K562 (cell line): Measurements from ENCODE around the gene EMC1. TPM values are rescaled to one million over a fixed set of nuclear protein-coding genes. Genes with fewer than 3 reads are reported as not detected.

ENCODE experiments used
- ATF3 ChIP-seq, 2 experiments: fragments of 450-650 bp in 1 of 2; sonication (generic) in 1 of 2; formaldehyde crosslinking in 1 of 2; IDR thresholded peaks in 1 of 2; conservative IDR thresholded peaks in 1 of 2; 2 replicates each; pipeline versions ENCODE4 v1.6.1 to v1.8.1; 2016 to 2023; ENCODE audit warnings: mild to moderate bottlenecking in 2 of 2, moderate library complexity in 2 of 2, inconsistent platforms in 1 of 2, missing genetic modification reagents in 1 of 2
- BCLAF1 ChIP-seq, 2 experiments: fragments of 450-650 bp in 1 of 2; IDR thresholded peaks; 2 replicates each; pipeline ENCODE4 v1.6.1; 2011 to 2017; ENCODE audit warnings: low read depth in 2 of 2, antibody characterized with exemption in 1 of 2, borderline replicate concordance in 1 of 2, low read length in 1 of 2, mild to moderate bottlenecking in 1 of 2, mixed read lengths in 1 of 2; ENCODE audit not compliant: control insufficient read depth in 1 of 2
- CHD1 ChIP-seq: fragments of 200-600 bp; sonication (generic); IDR thresholded peaks from one replicate; pipeline ENCODE4 v1.6.1; 2012; ENCODE audit warnings: mild to moderate bottlenecking, moderate library complexity, low read length, inconsistent platforms
- GABPB2 ChIP-seq: fragments of 250-450 bp; sonication (Bioruptor Pico); conservative IDR thresholded peaks from 2 replicates; pipeline ENCODE4 v1.5.1; 2021; ENCODE audit warnings: mild to moderate bottlenecking
- GATA2 ChIP-seq: sonication (generic); formaldehyde crosslinking; IDR thresholded peaks from 2 replicates; pipeline ENCODE4 v1.4.0; 2020; ENCODE audit warnings: mild to moderate bottlenecking, missing genetic modification reagents
- JUN ChIP-seq, 2 experiments: sonication (generic) in 1 of 2; formaldehyde crosslinking in 1 of 2; IDR thresholded peaks; 2 replicates each; pipeline versions ENCODE4 v1.6.1 to v1.8.0; 2012 to 2022; ENCODE audit warnings: borderline replicate concordance in 2 of 2, mild to moderate bottlenecking in 2 of 2, improper control_type of control experiment in 1 of 2, low read depth in 1 of 2, low read length in 1 of 2, missing genetic modification reagents in 1 of 2
- KAT8 ChIP-seq: fragments of 450-650 bp; IDR thresholded peaks from 2 replicates; pipeline ENCODE4 v1.6.1; 2016; ENCODE audit warnings: low read depth, mild to moderate bottlenecking
- MBD1 ChIP-seq: fragments of 250-450 bp; sonication (Bioruptor Pico); IDR thresholded peaks from 2 replicates; pipeline ENCODE4 v1.8.0; 2022; ENCODE audit warnings: inconsistent platforms
- PBX2 ChIP-seq, 2 experiments: IDR thresholded peaks in 1 of 2; conservative IDR thresholded peaks in 1 of 2; 2 replicates each; pipeline ENCODE4 v1.6.1; 2016; ENCODE audit warnings: low read depth in 2 of 2, mild to moderate bottlenecking in 1 of 2, missing compliant biosample characterization in 1 of 2, missing genetic modification characterization in 1 of 2, moderate library complexity in 1 of 2
- RHOXF2B ChIP-seq: fragments of 250-450 bp; sonication (Bioruptor Pico); conservative IDR thresholded peaks from 2 replicates; pipeline ENCODE4 v1.5.1; 2021
- SIN3B ChIP-seq: fragments of 450-650 bp; IDR thresholded peaks from 2 replicates; pipeline ENCODE4 v1.6.1; 2017; ENCODE audit warnings: low read depth, mild to moderate bottlenecking, moderate library complexity
- SMARCA4 ChIP-seq: fragments of 450-650 bp; IDR thresholded peaks from 2 replicates; pipeline ENCODE4 v1.6.1; 2016
- SP1 ChIP-seq: sonication (generic); formaldehyde crosslinking; IDR thresholded peaks from 2 replicates; pipeline ENCODE4 v1.8.1; 2022; ENCODE audit warnings: mild to moderate bottlenecking, missing genetic modification reagents
- TGIF2 ChIP-seq: sonication (generic); formaldehyde crosslinking; IDR thresholded peaks from 2 replicates; pipeline ENCODE4 v1.8.1; 2022; ENCODE audit warnings: mild to moderate bottlenecking, missing genetic modification reagents, moderate library complexity
- ZNF77 ChIP-seq: fragments of 250-450 bp; sonication (Bioruptor Pico); IDR thresholded peaks from 2 replicates; pipeline ENCODE4 v1.5.0; 2020
- polyA plus RNA-seq, 8 experiments: library from polyadenylated mRNA; depleted of rRNA in 4 of 8; stranded (reverse) in 5 of 8; unstranded in 3 of 8; fragments of >200 nt; fragmentation: Nextera tagmentation in 2 of 8; fragmentation: Illumina TruSeq in 1 of 8; extraction: Ambion mirVana in 2 of 8; extraction: Trizol in 1 of 8; gene quantifications; 2 replicates each; pipeline versions ENCODE4 v1.2.1 to v1.2.3, GENCODE V29; 2011 to 2014; ENCODE audit warnings: inconsistent platforms in 1 of 8, missing spikeins in 1 of 8
- total RNA-seq, 7 experiments: library from RNA; depleted of rRNA in 6 of 7; stranded (reverse); fragments of >200 nt in 6 of 7; fragmentation: Illumina TruSeq in 2 of 7; extraction: Trizol in 2 of 7; gene quantifications; 2 replicates each; pipeline versions ENCODE4 v1.2.1 to v1.2.3, GENCODE V29; 2011 to 2021; ENCODE audit warnings: low replicate concordance in 1 of 7

The EMC1 gene
- total and polyA plus RNA-seq, 9 of the 15 experiments (the other 6 are each of a cell fraction or from before 2014, with no cell fraction given): 17.8 to 88.2 (median 37.4) TPM

GRCh38 chr1:19209990-19210771, 41.1 kb downstream of the EMC1 start, which contains the start of gene UBR4 (continued):
- TF ChIP-seq BCLAF1 (IDR thresholded peaks at IDR 0.05; ENCODE audit: borderline replicate concordance in 1 of 2, control insufficient read depth in 1 of 2, low read depth in 2 of 2, low read length in 1 of 2): no peak
- TF ChIP-seq ZNF77 (CRISPR knock-in tag): no peak
- peak; percentile 96 for TF ChIP-seq CHD1
- TF ChIP-seq SIN3B: peak; percentile 92
- no peak for TF ChIP-seq RHOXF2B
- TF ChIP-seq JUN (IDR thresholded peaks at IDR 0.05; ENCODE audit: borderline replicate concordance, low read depth, low read length): peak; percentile 90
- TF ChIP-seq JUN (CRISPR knock-in tag; IDR thresholded peaks at IDR 0.05; ENCODE audit: borderline replicate concordance): peak; percentile 91
- peak; percentile 99 for TF ChIP-seq ATF3 (IDR thresholded peaks at IDR 0.05)
- peak; percentile 87; the same call in 1 of the 2 replicates for TF ChIP-seq ATF3 (CRISPR knock-in tag; conservative IDR thresholded peaks at IDR 0.05)
- TF ChIP-seq GATA2 (CRISPR knock-in tag): no peak
- no peak for TF ChIP-seq SMARCA4
- TF ChIP-seq KAT8: no peak
- no peak for TF ChIP-seq PBX2 (CRISPR knock-in tag; IDR thresholded peaks at IDR 0.05; ENCODE audit: low read depth)
- TF ChIP-seq PBX2 (tag; conservative IDR thresholded peaks at IDR 0.05; ENCODE audit: low read depth): no peak
- no peak for TF ChIP-seq MBD1 (CRISPR knock-in tag)
- no peak for TF ChIP-seq GABPB2 (CRISPR knock-in tag)
- TF ChIP-seq TGIF2 (CRISPR knock-in tag): no peak
- TF ChIP-seq SP1 (CRISPR knock-in tag): peak; percentile 91
